Coronary artery (tissue), 2 donors: ENCODE data around the gene MST1.

ENCODE experiments used
- DNase-seq: peaks from one replicate; pipeline ENCODE4 v3.0.0-alpha.2; 2017; ENCODE audit warnings: low spot score
- H3K27ac ChIP-seq, 2 donors: fragments of 200-600 bp; sonication (generic); one replicate each; pipeline ENCODE4 v1.5.1; 2016 to 2019
- H3K4me3 ChIP-seq: fragments of 200-600 bp; sonication (generic); 2 replicates; pipeline ENCODE4 v1.5.1; 2016; ENCODE audit warnings: mild to moderate bottlenecking, moderate library complexity
- CTCF ChIP-seq: fragments of 200-600 bp; sonication (generic); IDR thresholded peaks from one replicate; pipeline ENCODE4 v1.5.1; 2019; ENCODE audit warnings: antibody characterized with exemption

MST1 gene

GRCh38 chr3:49636883-49637609 is 52.2 kb downstream of the MST1 start:
- Histone ChIP-seq H3K27ac (no peak overlapping the region), H3K4me3 (no peak overlapping the region)
- no peak for DNase-seq
- TF ChIP-seq CTCF = no peak

GRCh38 chr3:49634736-49635135 is 54.5 kb downstream of the MST1 start:
- TF ChIP-seq CTCF = no peak
- no peak for DNase-seq
- Histone ChIP-seq H3K4me3 (no peak overlapping the region), H3K27ac (no peak overlapping the region)
